HEK293 (cell line): ENCODE data around the gene UBL4A.
A peak's percentile ranks its signal among the peaks of the same experiment; 100 is the strongest.

Experiments
- HOXA7 ChIP-seq: sonication (generic); formaldehyde crosslinking; IDR thresholded peaks from 2 replicates; pipeline ENCODE4 v1.8.1; 2022; ENCODE audit warnings: missing genetic modification reagents, borderline replicate concordance
- HOXC10 ChIP-seq: sonication (generic); formaldehyde crosslinking; IDR thresholded peaks from 2 replicates; pipeline ENCODE4 v1.8.1; 2023; ENCODE audit warnings: mild to moderate bottlenecking, missing genetic modification reagents
- MYNN ChIP-seq: fragments of 450-650 bp; formaldehyde crosslinking; IDR thresholded peaks from 2 replicates; pipeline ENCODE4 v1.5.1; 2016; ENCODE audit warnings: missing biosample characterization, missing genetic modification characterization, borderline replicate concordance
- PATZ1 ChIP-seq: fragments of 450-650 bp; formaldehyde crosslinking; IDR thresholded peaks from 2 replicates; pipeline ENCODE4 v1.5.1; 2016; ENCODE audit warnings: missing biosample characterization, missing genetic modification characterization
- PRDM2 ChIP-seq: fragments of 450-650 bp; formaldehyde crosslinking; IDR thresholded peaks from 2 replicates; pipeline ENCODE4 v1.5.1; 2016; ENCODE audit warnings: missing biosample characterization, missing genetic modification characterization, borderline replicate concordance
- TCF7L2 ChIP-seq: IDR thresholded peaks from 2 replicates; pipeline ENCODE4 v1.6.1; 2011; ENCODE audit warnings: low read depth, mild to moderate bottlenecking, inconsistent platforms, low read length, moderate library complexity, borderline replicate concordance
- ZBTB11 ChIP-seq: fragments of 450-650 bp; formaldehyde crosslinking; conservative IDR thresholded peaks from 2 replicates; pipeline ENCODE4 v1.5.1; 2016; ENCODE audit warnings: low read depth, missing biosample characterization, missing genetic modification characterization
- ZBTB26 ChIP-seq: fragments of 450-650 bp; formaldehyde crosslinking; optimal IDR thresholded peaks from 2 replicates; pipeline ENCODE3; 2016; ENCODE audit warnings: missing biosample characterization, mild to moderate bottlenecking, missing genetic modification characterization
- ZBTB48 ChIP-seq: fragments of 450-650 bp; formaldehyde crosslinking; IDR thresholded peaks from 2 replicates; pipeline ENCODE4 v1.5.1; 2016; ENCODE audit warnings: missing biosample characterization, missing genetic modification characterization
- ZNF248 ChIP-seq: fragments of 450-650 bp; formaldehyde crosslinking; IDR thresholded peaks from 2 replicates; pipeline ENCODE4 v1.5.1; 2017; ENCODE audit warnings: missing biosample characterization, missing genetic modification characterization
- ZNF398 ChIP-seq: fragments of 450-650 bp; formaldehyde crosslinking; IDR thresholded peaks from 2 replicates; pipeline ENCODE4 v1.5.1; 2017; ENCODE audit warnings: missing biosample characterization, missing genetic modification characterization
- ZNF510 ChIP-seq: fragments of 450-650 bp; formaldehyde crosslinking; IDR thresholded peaks from 2 replicates; pipeline ENCODE4 v1.5.1; 2018; ENCODE audit warnings: mild to moderate bottlenecking, missing genetic modification characterization, missing biosample characterization; ENCODE audit not compliant: insufficient replicate concordance
- ZNF514 ChIP-seq: fragments of 450-650 bp; formaldehyde crosslinking; IDR thresholded peaks from 2 replicates; pipeline ENCODE4 v1.5.1; 2016; ENCODE audit warnings: missing biosample characterization, missing genetic modification characterization
- ZNF549 ChIP-seq: fragments of 450-650 bp; IDR thresholded peaks from 2 replicates; pipeline ENCODE4 v1.5.1; 2018; ENCODE audit warnings: missing biosample characterization, missing genetic modification characterization, mild to moderate bottlenecking, inconsistent platforms, moderate library complexity
- ZNF624 ChIP-seq: fragments of 450-650 bp; formaldehyde crosslinking; IDR thresholded peaks from 2 replicates; pipeline ENCODE4 v1.5.1; 2017; ENCODE audit warnings: missing biosample characterization, missing genetic modification characterization
- ZNF629 ChIP-seq: fragments of 450-650 bp; formaldehyde crosslinking; IDR thresholded peaks from 2 replicates; pipeline ENCODE4 v1.5.1; 2017; ENCODE audit warnings: missing biosample characterization, missing genetic modification characterization
- ZNF664 ChIP-seq: fragments of 450-650 bp; formaldehyde crosslinking; IDR thresholded peaks from 2 replicates; pipeline ENCODE4 v1.5.1; 2016; ENCODE audit warnings: missing biosample characterization, missing genetic modification characterization
- ZNF692 ChIP-seq: fragments of 450-650 bp; formaldehyde crosslinking; IDR thresholded peaks from 2 replicates; pipeline ENCODE4 v1.5.1; 2016; ENCODE audit warnings: missing biosample characterization, missing genetic modification characterization
- ZNF704 ChIP-seq: fragments of 450-650 bp; formaldehyde crosslinking; IDR thresholded peaks from 2 replicates; pipeline ENCODE4 v1.5.1; 2016; ENCODE audit warnings: missing biosample characterization, missing genetic modification characterization
- ZNF792 ChIP-seq: fragments of 450-650 bp; formaldehyde crosslinking; IDR thresholded peaks from 2 replicates; pipeline ENCODE4 v1.5.1; 2016; ENCODE audit warnings: missing biosample characterization, missing genetic modification characterization

Gene UBL4A

GRCh38 chrX:154490021-154490413 lies 3.6 kb upstream of the UBL4A start (continued):
- TF ChIP-seq ZBTB11 (0 out of 2 replicates have a peak, but pooled peaks have one; percentile 21), ZBTB26 (tag by site-specific recombination) (peak; percentile 36), ZNF248 (no peak), ZNF510 (no peak), ZNF792 (tag by site-specific recombination) (no peak), ZNF549 (tag by site-specific recombination) (no peak), PATZ1 (peak; percentile 43; the same call in 1 of the 2 replicates), HOXC10 (CRISPR knock-in tag) (no peak), PRDM2 (tag by site-specific recombination) (no peak), MYNN (tag by site-specific recombination) (no peak), ZNF624 (tag by site-specific recombination) (no peak), ZBTB48 (tag by site-specific recombination) (peak; percentile 92), ZNF514 (tag by site-specific recombination) (no peak), ZNF398 (tag by site-specific recombination) (peak; percentile 49; the same call in 1 of the 2 replicates), TCF7L2 (no peak), HOXA7 (CRISPR knock-in tag) (no peak), ZNF704 (no peak), ZNF664 (no peak), ZNF629 (tag by site-specific recombination) (no peak), ZNF692 (tag by site-specific recombination) (no peak)
